A549 (cell line): ENCODE measurements around the gene ZBTB39. TPM values are rescaled to one million over a fixed set of nuclear protein-coding genes. Genes with fewer than 3 reads are reported as not detected.

ENCODE experiments used
- ATAC-seq, 2 experiments: fragments of 200-7000 bp in 1 of 2; fragments of >200 bp in 1 of 2; cut with Nextera tagmentation in 1 of 2; cut with Tn5 transposase in 1 of 2; 3 replicates each; pipeline versions ENCODE4 v1.8.0 to v1.9.1; 2018 to 2020; ENCODE audit warnings: mild to moderate bottlenecking in 1 of 2, moderate library complexity in 1 of 2
- CTCF ChIA-PET: fragments of 300-600 bp; sonication (Branson Sonifier 250); formaldehyde crosslinking; extraction: SDS; loops from one replicate; lab custom pipeline; 2021; ENCODE audit warnings: antibody characterized with exemption, inconsistent platforms; lab: Yijun Ruan, JAX
- POLR2A ChIA-PET: fragments of 350-600 bp; formaldehyde crosslinking; extraction: SDS; loops from one replicate; lab custom pipeline; 2021; ENCODE audit warnings: antibody characterized with exemption, inconsistent platforms; lab: Yijun Ruan, JAX
- DNase-seq, 2 experiments: peaks; one replicate each; pipeline versions ENCODE4 v3.0.0 to v3.0.0-alpha.2; 2011 to 2016; ENCODE audit warnings: low read depth in 1 of 2, low spot score in 1 of 2
- FAIRE-seq: peaks from 2 replicates; lab custom pipeline; 2011; peaks lifted over from hg19 to GRCh38; lab: Jason Lieb, UNC
- H3K27ac ChIP-seq, 2 experiments: fragments of >200 bp; sonication (Bioruptor Twin); formaldehyde crosslinking; 3 replicates each; pipeline ENCODE4 v1.5.1; 2016 to 2017
- H3K4me1 ChIP-seq: fragments of >200 bp; sonication (Bioruptor Twin); formaldehyde crosslinking; 3 replicates; pipeline ENCODE4 v1.6.1; 2016
- H3K4me2 ChIP-seq: fragments of >200 bp; sonication (Bioruptor Twin); formaldehyde crosslinking; 3 replicates; pipeline ENCODE4 v1.6.1; 2016
- H3K4me3 ChIP-seq: fragments of >200 bp; sonication (Bioruptor Twin); formaldehyde crosslinking; 3 replicates; pipeline ENCODE4 v1.5.1; 2016
- H3K9me3 ChIP-seq: fragments of >200 bp; sonication (Bioruptor Twin); formaldehyde crosslinking; 3 replicates; pipeline ENCODE4 v1.6.1; 2016
- BHLHE40 ChIP-seq: IDR thresholded peaks from 2 replicates; pipeline ENCODE4 v1.6.1; 2012; ENCODE audit warnings: low read depth, low read length, inconsistent platforms
- CEBPB ChIP-seq, 2 experiments: fragments of >200 bp in 1 of 2; sonication (Bioruptor Twin) in 1 of 2; formaldehyde crosslinking in 1 of 2; IDR thresholded peaks; 2 replicates each; pipeline ENCODE4 v1.6.1; 2012 to 2016
- CTCF ChIP-seq: fragments of >200 bp; sonication (Bioruptor Twin); formaldehyde crosslinking; IDR thresholded peaks from 3 replicates; pipeline ENCODE4 v1.5.1; 2016
- EHF ChIP-seq: fragments of 250-450 bp; sonication (Bioruptor Pico); IDR thresholded peaks from 2 replicates; pipeline ENCODE4 v1.5.0; 2020; ENCODE audit warnings: mild to moderate bottlenecking
- ELK1 ChIP-seq: fragments of 150-350 bp; IDR thresholded peaks from 2 replicates; pipeline ENCODE4 v1.6.1; 2014; ENCODE audit warnings: low read depth, mild to moderate bottlenecking, low read length
- EP300 ChIP-seq, 2 experiments: fragments of >200 bp; sonication (Bioruptor Twin); formaldehyde crosslinking; IDR thresholded peaks; 2 replicates in 1 of 2; 3 replicates in 1 of 2; pipeline ENCODE4 v1.6.1; 2016 to 2017
- FOSB ChIP-seq: fragments of 250-450 bp; sonication (Bioruptor Pico); IDR thresholded peaks from 2 replicates; pipeline ENCODE4 v1.5.0; 2020; ENCODE audit warnings: mild to moderate bottlenecking, moderate library complexity
- FOXS1 ChIP-seq: fragments of 250-450 bp; sonication (Bioruptor Pico); IDR thresholded peaks from 2 replicates; pipeline ENCODE4 v1.5.0; 2020; ENCODE audit warnings: mild to moderate bottlenecking, moderate library complexity
- MAX ChIP-seq: IDR thresholded peaks from 2 replicates; pipeline ENCODE4 v1.6.1; 2012
- NFE2L2 ChIP-seq: fragments of 150-350 bp; conservative IDR thresholded peaks from 2 replicates; pipeline ENCODE4 v1.6.1; 2014; ENCODE audit warnings: low read length
- NR3C1 ChIP-seq: fragments of >200 bp; sonication (Bioruptor Twin); formaldehyde crosslinking; IDR thresholded peaks from 3 replicates; pipeline ENCODE4 v1.6.1; 2017
- PBX3 ChIP-seq: IDR thresholded peaks from 2 replicates; pipeline ENCODE4 v1.6.1; 2012
- POLR2AphosphoS2 ChIP-seq: conservative IDR thresholded peaks from 2 replicates; pipeline ENCODE4 v1.6.1; 2012; ENCODE audit warnings: low read length, improper control_type of control experiment, inconsistent platforms
- REST ChIP-seq: fragments of 200-600 bp; sonication (generic); IDR thresholded peaks from 2 replicates; pipeline ENCODE4 v1.6.1; 2016; ENCODE audit warnings: antibody characterized with exemption, mild to moderate bottlenecking, moderate library complexity
- ZFP36 ChIP-seq: fragments of 450-650 bp; IDR thresholded peaks from 2 replicates; pipeline ENCODE4 v1.6.1; 2014; ENCODE audit warnings: borderline replicate concordance; ENCODE audit not compliant: partially characterized antibody
- WGBS: methylation state at CpG from one replicate; pipeline ENCODE4 v1.1.6; 2017; ENCODE audit errors: missing lambda C conversion rate; 5-methylcytosine and 5-hydroxymethylcytosine counted together
- polyA plus RNA-seq, 4 experiments: library from polyadenylated mRNA; depleted of rRNA in 3 of 4; stranded (reverse); fragments of >200 nt; fragmentation: RNase III in 1 of 4; extraction: RNeasy Plus Mini Kit Qiagen cat#74134 plus additional on column Dnase treatment in 1 of 4; gene quantifications; 2 replicates in 3 of 4; 3 replicates in 1 of 4; pipeline ENCODE4 v1.2.3, GENCODE V29; 2011 to 2017

The ZBTB39 gene
- polyA plus RNA-seq, 2 of the 4 experiments (the other 2 are of a cell fraction): 4.7 to 9.5 TPM

GRCh38 chr12:56957229-56958052 lies 48.9 kb downstream of the ZBTB39 start, which contains the start of gene RDH16:
Gene RDH16 (minus strand): TSS chr12:56957608. CDS start chr12:56957462, 146 bp downstream.
- H3K4me3 ChIP-seq: no peak within 1 kb of the TSS
- DNase-seq: no peak
- peak within 1 kb of the TSS in 1 of 2 experiments; percentile 41; a peak in 4 of 6 replicates for H3K27ac ChIP-seq
- peak within 1 kb of the TSS; percentile 30; the same call in 1 of the 3 replicates for H3K4me2 ChIP-seq
- 78% methylated on average over 8 of the region's 10 CpGs for WGBS
- no peaks in the 10 kb centered on the region; the same call in 2 of the 3 replicates for H3K9me3 ChIP-seq
- CTCF ChIA-PET: interaction anchor here (1.3 to 2.7 kb wide), 2 partner anchors 44 to 117 kb away, joined by 3 to 9 read pairs; no protein-coding TSS in a partner anchor
- TF ChIP-seq POLR2AphosphoS2: no peak
- no peak for TF ChIP-seq EHF (CRISPR knock-in tag)
- no peak for TF ChIP-seq FOXS1
- TF ChIP-seq MAX: no peak
- no peak for TF ChIP-seq ZFP36
- no peak for TF ChIP-seq EP300 (IDR thresholded peaks at IDR 0.05)
- TF ChIP-seq NR3C1: no peak
- TF ChIP-seq PBX3: no peak
- TF ChIP-seq ELK1: no peak
- TF ChIP-seq CTCF: no peak
- no peak for TF ChIP-seq BHLHE40
- TF ChIP-seq REST: no peak
- TF ChIP-seq NFE2L2: no peak
- no peak for TF ChIP-seq FOSB (CRISPR knock-in tag)
- no peak for TF ChIP-seq CEBPB (IDR thresholded peaks at IDR 0.05)
- FAIRE-seq: no peak
- POLR2A ChIA-PET: interaction anchor here (0.5 kb wide), 1 partner anchor 200 kb away, joined by 5 read pairs; no protein-coding TSS in a partner anchor
- H3K4me1 ChIP-seq: peaks cover 20% of the 10 kb centered on the region
- ATAC-seq: peak in 1 of 2 experiments; percentile 50; a peak in 3 of 6 replicates
